Measurements from ENCODE around the gene ZNF827. TPM values are rescaled to one million over a fixed set of nuclear protein-coding genes. Genes with fewer than 3 reads are reported as not detected.

The ZNF827 gene
- total and polyA plus RNA-seq, 2 experiments from 2014 or later, result 20.3 to 33.1 TPM

- Mint-ChIP-seq H3K27ac (no peak overlapping the region), H3K9me3 (peaks cover 2% of the 10 kb centered on the region; the same call in 2 of the 3 replicates)
Observed at GRCh38 chr4:145933134-145933533, 5.5 kb downstream of the ZNF827 start.

More at GRCh38 chr4:145933134-145933533, 5.5 kb downstream of the ZNF827 start:
- Histone ChIP-seq H3K9me2 (ENCODE audit: insufficient read depth) (no peaks in the 10 kb centered on the region), H3F3A (replicated peaks; ENCODE audit: low read depth) (no peaks in the 10 kb centered on the region), H2AFZ (no peak overlapping the region), H4K20me1 (replicated peaks; ENCODE audit: insufficient read depth) (peaks cover 5% of the 10 kb centered on the region; the same call in 1 of the 2 replicates), H3K4me2 (peak overlapping the region; percentile 76; the same call in 1 of the 2 replicates), H3K79me2 (replicated peaks; ENCODE audit: insufficient read depth) (peaks cover 85% of the 10 kb centered on the region), H3K27me3 (ENCODE audit: insufficient read depth) (no peaks in the 10 kb centered on the region), H3K4me3 (no peak overlapping the region), H3K36me3 (ENCODE audit: insufficient read depth) (no peaks in the 10 kb centered on the region), H3K4me1 (ENCODE audit: insufficient read depth) (peaks cover 52% of the 10 kb centered on the region), H3K27ac (ENCODE audit: low read depth) (no peak overlapping the region)
- peaks cover 13% of the 10 kb centered on the region for H3K27me3 Mint-ChIP-seq (ENCODE audit: insufficient read depth, low read depth, poor library complexity)
- peaks cover 6% of the 10 kb centered on the region; the same call in 2 of the 3 replicates for H3K36me3 Mint-ChIP-seq (ENCODE audit: low read depth)
- TF ChIP-seq POLR2AphosphoS5 (IDR thresholded peaks at IDR 0.05; ENCODE audit: low read depth) (no peak), EZH2phosphoT487 (IDR thresholded peaks at IDR 0.05; ENCODE audit: unreplicated experiment) (no peak), EZH2 (IDR thresholded peaks at IDR 0.05; ENCODE audit: low read depth, unreplicated experiment) (no peak), ZNF331 (CRISPR knock-in tag; IDR thresholded peaks at IDR 0.05; ENCODE audit: low read depth) (no peak), NANOG (IDR thresholded peaks at IDR 0.05; ENCODE audit: borderline replicate concordance) (no peak), CREB1 (CRISPR knock-in tag; IDR thresholded peaks at IDR 0.05; ENCODE audit: low read depth) (no peak), REST (IDR thresholded peaks at IDR 0.05; ENCODE audit: unreplicated experiment) (no peak), JUNB (IDR thresholded peaks at IDR 0.05; ENCODE audit: unreplicated experiment) (no peak), STAT1 (IDR thresholded peaks at IDR 0.05; ENCODE audit: unreplicated experiment) (no peak), ZNF462 (CRISPR knock-in tag; IDR thresholded peaks at IDR 0.05) (no peak), CTCF (conservative IDR thresholded peaks at IDR 0.05; ENCODE audit: low read depth in 2 of 2) (no peak), ZNF114 (CRISPR knock-in tag; IDR thresholded peaks at IDR 0.05) (no peak), ETS1 (IDR thresholded peaks at IDR 0.05) (no peak)
- H3K4me1 Mint-ChIP-seq, result peaks cover 55% of the 10 kb centered on the region
- ATAC-seq (no peak), DNase-seq (ENCODE audit: low spot score) (no peak)
- no peak overlapping the region for H3K4me3 Mint-ChIP-seq

All from GM23338 (cell line).